SU-DHL-6 (cell line): ENCODE data around the gene PIERCE2.

Experiments used
- EZH2phosphoT487 ChIP-seq: fragments of 200-600 bp; sonication (generic), shearing (Covaris generic); conservative IDR thresholded peaks from 2 replicates; pipeline ENCODE4 v1.6.1; 2018; ENCODE audit warnings: mild to moderate bottlenecking, antibody characterized with exemption, low read length, moderate library complexity, mixed read lengths
- TF ChIP-seq, protein P1 (sequence below): fragments of 200-600 bp; sonication (generic); IDR thresholded peaks from one replicate; pipeline ENCODE4 v1.5.1; 2017; ENCODE audit warnings: antibody characterized with exemption, mild to moderate bottlenecking, low read length, moderate library complexity; ENCODE audit not compliant: insufficient read depth, poor library complexity, severe bottlenecking

DNA sequence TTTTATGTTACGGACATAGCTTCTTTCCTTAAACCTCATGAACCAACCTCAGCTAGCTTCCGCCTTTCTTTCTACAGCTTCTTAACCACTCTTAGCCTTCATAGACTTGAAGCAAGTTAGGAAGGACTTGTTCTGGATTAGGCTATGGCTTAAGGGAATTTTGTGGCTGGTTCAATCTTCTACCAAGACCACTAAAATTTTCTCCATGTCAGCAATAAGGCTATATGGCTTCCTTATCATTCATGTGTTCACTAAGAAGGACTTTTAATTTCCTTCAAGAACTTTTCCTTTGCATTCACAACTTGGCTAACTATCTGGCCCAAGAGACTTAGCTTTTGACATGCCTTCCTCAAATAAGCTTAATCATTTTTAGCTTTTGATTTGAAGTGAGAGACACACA is 24.6 kb upstream of the PIERCE2 start:
- TF ChIP-seq, protein P1, sequence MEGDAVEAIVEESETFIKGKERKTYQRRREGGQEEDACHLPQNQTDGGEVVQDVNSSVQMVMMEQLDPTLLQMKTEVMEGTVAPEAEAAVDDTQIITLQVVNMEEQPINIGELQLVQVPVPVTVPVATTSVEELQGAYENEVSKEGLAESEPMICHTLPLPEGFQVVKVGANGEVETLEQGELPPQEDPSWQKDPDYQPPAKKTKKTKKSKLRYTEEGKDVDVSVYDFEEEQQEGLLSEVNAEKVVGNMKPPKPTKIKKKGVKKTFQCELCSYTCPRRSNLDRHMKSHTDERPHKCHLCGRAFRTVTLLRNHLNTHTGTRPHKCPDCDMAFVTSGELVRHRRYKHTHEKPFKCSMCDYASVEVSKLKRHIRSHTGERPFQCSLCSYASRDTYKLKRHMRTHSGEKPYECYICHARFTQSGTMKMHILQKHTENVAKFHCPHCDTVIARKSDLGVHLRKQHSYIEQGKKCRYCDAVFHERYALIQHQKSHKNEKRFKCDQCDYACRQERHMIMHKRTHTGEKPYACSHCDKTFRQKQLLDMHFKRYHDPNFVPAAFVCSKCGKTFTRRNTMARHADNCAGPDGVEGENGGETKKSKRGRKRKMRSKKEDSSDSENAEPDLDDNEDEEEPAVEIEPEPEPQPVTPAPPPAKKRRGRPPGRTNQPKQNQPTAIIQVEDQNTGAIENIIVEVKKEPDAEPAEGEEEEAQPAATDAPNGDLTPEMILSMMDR = no peak
- no peak for TF ChIP-seq EZH2phosphoT487
